GM12891 (cell line): Measurements from ENCODE around the gene FSTL1.

Experiments used
- DNase-seq: peaks from one replicate; pipeline ENCODE4 v3.0.0; 2011; ENCODE audit warnings: low spot score; ENCODE audit not compliant: insufficient read length
- FAIRE-seq: peaks from 2 replicates; lab custom pipeline; 2011; peaks lifted over from hg19 to GRCh38; lab: Jason Lieb, UNC
- PAX5 ChIP-seq: IDR thresholded peaks from 2 replicates; pipeline ENCODE4 v1.6.1; 2011; ENCODE audit warnings: low read length, moderate library complexity, mild to moderate bottlenecking; ENCODE audit not compliant: insufficient read depth, severe bottlenecking
- POLR2A ChIP-seq: IDR thresholded peaks from 2 replicates; pipeline ENCODE4 v1.6.1; 2011; ENCODE audit warnings: low read depth, low read length, control low read depth
- POLR2AphosphoS5 ChIP-seq: IDR thresholded peaks from 2 replicates; pipeline ENCODE4 v1.6.1; 2011; ENCODE audit warnings: low read depth, low read length, control low read depth
- POU2F2 ChIP-seq: IDR thresholded peaks from 2 replicates; pipeline ENCODE4 v1.6.1; 2011; ENCODE audit warnings: low read depth, mild to moderate bottlenecking, control low read depth, low read length, moderate library complexity
- SPI1 ChIP-seq: IDR thresholded peaks from 2 replicates; pipeline ENCODE4 v1.6.1; 2011; ENCODE audit warnings: low read depth, low read length, control low read depth
- TAF1 ChIP-seq: IDR thresholded peaks from 2 replicates; pipeline ENCODE4 v1.6.1; 2011; ENCODE audit warnings: low read depth, low read length, control low read depth

FSTL1 gene

DNA sequence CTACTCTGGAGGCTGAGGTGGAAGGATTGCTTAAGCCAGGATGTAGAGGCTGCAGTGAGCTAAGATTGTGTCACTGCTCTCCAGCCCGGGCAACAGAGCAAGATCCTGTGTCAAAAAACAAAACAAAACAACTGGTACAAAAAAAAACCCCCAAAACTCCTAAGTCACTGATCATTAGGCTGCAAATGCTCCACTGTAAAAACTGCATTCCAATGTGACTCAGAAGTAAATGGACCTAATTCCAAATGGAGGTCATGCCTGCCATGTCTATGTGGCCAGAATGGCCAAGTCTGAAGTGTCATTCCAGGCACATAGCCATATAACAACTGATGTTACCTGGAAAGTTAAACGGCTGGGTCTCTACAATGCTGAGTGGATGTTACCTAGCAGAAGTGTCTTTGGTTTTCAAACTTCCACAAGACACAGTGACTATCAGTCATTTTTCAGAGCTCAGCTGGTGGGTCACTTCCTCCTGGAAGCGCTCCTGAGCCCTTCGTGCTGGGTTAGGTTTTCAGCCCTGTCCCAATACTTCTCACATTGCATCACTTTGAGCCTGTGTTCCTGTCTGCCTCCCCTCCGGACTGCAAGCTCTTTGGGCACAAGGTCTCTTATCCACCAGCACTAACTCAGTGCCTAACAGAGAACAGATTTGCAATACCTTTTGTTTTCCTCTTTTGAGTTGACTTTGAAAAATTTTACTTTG is 10.6 kb downstream of the FSTL1 start:
- DNase-seq (no peak), FAIRE-seq (no peak)
- TF ChIP-seq PAX5 (no peak), POU2F2 (no peak), TAF1 (no peak), SPI1 (no peak), POLR2A (no peak), POLR2AphosphoS5 (no peak)

DNA sequence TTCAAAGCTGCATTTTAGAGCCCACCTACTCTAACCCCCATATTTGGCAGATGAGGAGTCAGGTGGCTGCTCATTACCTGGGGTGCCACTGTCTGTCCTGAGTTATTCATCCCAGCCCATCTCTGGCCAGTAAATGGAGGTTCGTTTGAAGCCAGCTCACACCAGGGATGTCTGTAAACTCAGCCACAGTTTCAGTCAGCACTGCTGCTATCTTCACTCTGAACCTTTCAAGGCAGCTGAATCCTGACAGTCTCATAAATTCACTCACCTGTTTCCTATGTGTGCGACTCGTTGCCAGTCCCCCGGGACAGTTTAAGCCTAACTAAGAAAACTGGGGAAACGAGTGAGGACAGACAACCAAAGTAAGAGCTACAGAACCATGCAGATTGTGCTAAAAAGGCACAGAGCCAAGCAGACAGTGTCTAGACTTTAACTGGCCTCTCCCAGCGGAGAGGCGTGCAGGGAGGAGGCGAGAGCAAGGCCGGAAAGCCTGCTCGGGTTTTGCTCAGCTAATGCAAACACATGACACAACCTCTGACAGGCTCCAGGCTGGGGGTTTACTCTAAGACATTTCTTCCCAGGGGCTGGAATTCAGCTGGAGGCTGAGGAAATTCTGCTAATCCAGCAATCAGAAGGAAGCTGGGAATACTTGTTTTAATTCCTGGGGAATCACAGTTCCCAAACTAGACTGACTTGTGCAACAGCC is 12.0 kb downstream of the FSTL1 start:
- FAIRE-seq (no peak), DNase-seq (no peak)
- TF ChIP-seq PAX5 (no peak), POU2F2 (no peak), POLR2AphosphoS5 (no peak), POLR2A (no peak), SPI1 (no peak)

DNA sequence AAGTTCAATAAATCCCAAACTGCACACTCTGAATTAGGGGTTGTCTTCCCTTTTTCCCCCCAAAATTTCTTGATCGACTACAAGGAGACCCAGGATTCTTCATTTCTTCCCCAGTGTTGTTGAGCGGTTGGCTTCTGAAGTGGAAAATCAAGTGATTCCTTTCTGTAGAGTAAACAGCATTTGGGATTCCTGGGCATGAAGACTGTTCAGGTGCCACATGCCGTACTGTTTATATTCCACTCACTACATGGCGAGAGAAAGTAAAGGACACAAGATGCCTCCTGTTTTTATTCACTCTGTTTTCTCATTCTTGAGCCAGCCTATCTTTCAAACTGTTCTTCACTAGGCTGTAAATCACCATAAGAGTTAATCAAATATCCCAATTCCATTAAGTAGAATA is 12.6 kb downstream of the FSTL1 start:
- no peak for TF ChIP-seq PAX5
- TF ChIP-seq POLR2A = no peak
- TF ChIP-seq SPI1 = no peak
- no peak for TF ChIP-seq TAF1
- no peak for TF ChIP-seq POLR2AphosphoS5
- no peak for TF ChIP-seq POU2F2
- FAIRE-seq (no peak), DNase-seq (no peak)

DNA sequence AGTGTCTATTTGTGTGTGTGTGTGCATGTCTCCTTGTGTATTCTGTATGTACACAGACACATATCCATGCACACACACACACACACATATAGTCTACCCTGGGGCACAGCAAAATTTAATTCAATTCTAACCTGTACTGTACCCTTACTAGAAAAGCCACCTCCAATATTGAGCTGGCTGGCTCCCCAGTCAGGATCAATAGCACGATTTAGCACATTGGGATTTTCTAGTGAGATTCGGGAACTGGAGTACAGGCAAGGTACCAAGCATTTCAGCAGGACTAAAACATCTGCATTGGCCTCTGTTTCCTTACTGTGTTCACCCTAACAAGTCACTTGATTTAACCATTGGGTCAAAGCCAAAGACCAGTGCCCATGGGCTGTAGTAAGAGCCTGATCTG is 13.2 kb downstream of the FSTL1 start:
- FAIRE-seq (no peak), DNase-seq (no peak)
- TF ChIP-seq SPI1 (no peak), POLR2AphosphoS5 (no peak), TAF1 (no peak), POLR2A (no peak), PAX5 (no peak), POU2F2 (no peak)

- DNase-seq = no peak
- FAIRE-seq = no peak
- TF ChIP-seq TAF1 = no peak
- no peak for TF ChIP-seq PAX5
- TF ChIP-seq POLR2A = no peak
- no peak for TF ChIP-seq SPI1
- TF ChIP-seq POLR2AphosphoS5 = no peak
- TF ChIP-seq POU2F2 = no peak
These were observed 14.2 kb downstream of the FSTL1 start for GRCh38 chr3:120436523-120437050.

DNA sequence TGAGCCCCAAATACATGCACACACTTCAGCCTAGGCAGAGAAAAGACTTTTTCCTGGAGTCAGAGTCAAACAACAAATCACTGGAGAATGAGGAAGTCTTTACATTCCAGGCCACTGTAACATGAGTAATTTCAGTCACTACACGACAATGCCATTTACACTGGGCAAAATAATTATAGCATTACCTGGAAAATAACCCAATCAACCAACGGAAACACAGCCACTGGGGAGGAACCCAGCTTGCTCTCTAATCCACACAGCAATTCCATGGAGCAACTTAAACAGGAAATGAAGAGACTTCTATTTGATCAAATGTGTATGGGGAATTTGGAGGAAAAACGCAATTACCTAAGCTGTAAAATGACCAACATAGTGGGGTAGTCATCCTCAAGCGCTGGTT is 15.2 kb downstream of the FSTL1 start:
- FAIRE-seq = no peak
- no peak for TF ChIP-seq POLR2A
- TF ChIP-seq POLR2AphosphoS5 = no peak
- TF ChIP-seq POU2F2 = no peak
- TF ChIP-seq PAX5 = no peak
- no peak for TF ChIP-seq SPI1
- no peak for TF ChIP-seq TAF1
- DNase-seq = no peak

- TF ChIP-seq PAX5 (no peak), POLR2A (no peak), SPI1 (no peak), POLR2AphosphoS5 (no peak)
- DNase-seq (no peak), FAIRE-seq (no peak)
These were observed 17.0 kb downstream of the FSTL1 start for GRCh38 chr3:120433662-120434331.

DNA sequence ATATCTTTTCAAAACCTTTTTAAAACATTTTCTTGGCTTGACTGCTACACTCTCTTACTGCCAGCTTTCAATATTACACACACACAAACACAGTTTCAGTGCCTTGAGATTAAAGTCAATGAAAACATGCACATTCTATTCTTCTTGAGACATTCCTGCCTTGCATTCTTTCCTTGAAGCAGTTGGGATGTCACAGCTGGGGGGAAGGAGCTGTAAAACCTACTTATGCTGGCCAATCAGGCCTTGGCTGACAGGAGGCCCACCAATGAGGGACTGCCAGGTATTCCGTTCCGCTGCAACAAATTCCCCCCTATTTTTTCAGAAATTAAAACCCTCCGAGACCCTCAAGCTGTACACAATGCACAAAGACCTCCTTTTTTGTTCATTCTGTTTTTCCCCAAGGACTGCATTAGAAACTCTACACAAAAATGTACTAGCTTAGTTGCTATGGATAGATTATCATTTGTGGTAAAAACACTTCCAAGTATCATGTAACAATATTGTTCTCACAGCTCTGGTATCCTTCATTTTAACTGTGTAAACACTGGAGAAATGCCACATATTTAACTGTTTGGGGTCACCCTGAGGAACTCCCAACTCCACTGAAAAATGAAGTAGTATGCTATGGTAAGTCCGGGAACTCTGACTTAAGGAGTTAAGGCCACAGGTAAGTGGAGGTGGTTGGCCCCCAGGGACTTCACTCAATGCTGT is 18.5 kb downstream of the FSTL1 start:
- DNase-seq (no peak), FAIRE-seq (no peak)
- TF ChIP-seq TAF1 = no peak
- TF ChIP-seq SPI1 = no peak
- no peak for TF ChIP-seq POLR2AphosphoS5
- TF ChIP-seq POLR2A = no peak

- FAIRE-seq (no peak), DNase-seq (no peak)
- no peak for TF ChIP-seq POLR2A
- TF ChIP-seq PAX5 = no peak
- TF ChIP-seq POU2F2 = no peak
- no peak for TF ChIP-seq TAF1
- no peak for TF ChIP-seq SPI1
- TF ChIP-seq POLR2AphosphoS5 = no peak
These were observed 20.9 kb downstream of the FSTL1 start for GRCh38 chr3:120429921-120430361.
